ENCODE data around the gene MIPOL1.

Gene MIPOL1

GRCh38 chr14:37588667-37588955, 390.9 kb downstream of the MIPOL1 start:
- no peak for TF ChIP-seq CTCF (conservative IDR thresholded peaks at IDR 0.05; ENCODE audit: control insufficient read depth, insufficient read depth, low read depth, low read length)
- H3K4me3 ChIP-seq (ENCODE audit: control insufficient read depth, low read depth, low read length): no peak overlapping the region
- no peak for DNase-seq (ENCODE audit: low read depth)

GRCh38 chr14:37588956-37589714, 391.4 kb downstream of the MIPOL1 start:
- TF ChIP-seq CTCF (conservative IDR thresholded peaks at IDR 0.05; ENCODE audit: control insufficient read depth, insufficient read depth, low read depth, low read length): no peak
- no peak for DNase-seq (ENCODE audit: low read depth)

GRCh38 chr14:37589715-37590427, 392.1 kb downstream of the MIPOL1 start:
- TF ChIP-seq CTCF (conservative IDR thresholded peaks at IDR 0.05; ENCODE audit: control insufficient read depth, insufficient read depth, low read depth, low read length): no peak
- no peak for DNase-seq (ENCODE audit: low read depth)
- no peak overlapping the region for H3K4me3 ChIP-seq (ENCODE audit: control insufficient read depth, low read depth, low read length)

More at GRCh38 chr14:37588956-37589714, 391.4 kb downstream of the MIPOL1 start:
- H3K4me3 ChIP-seq (ENCODE audit: control insufficient read depth, low read depth, low read length): no peak overlapping the region

GRCh38 chr14:37590428-37591139, 392.8 kb downstream of the MIPOL1 start:
- no peak overlapping the region for H3K4me3 ChIP-seq (ENCODE audit: control insufficient read depth, low read depth, low read length)
- DNase-seq (ENCODE audit: low read depth): no peak
- no peak for TF ChIP-seq CTCF (conservative IDR thresholded peaks at IDR 0.05; ENCODE audit: control insufficient read depth, insufficient read depth, low read depth, low read length)

GRCh38 chr14:37591311-37591940, 393.7 kb downstream of the MIPOL1 start:
- no peak for DNase-seq (ENCODE audit: low read depth)
- H3K4me3 ChIP-seq (ENCODE audit: control insufficient read depth, low read depth, low read length): no peak overlapping the region

More at GRCh38 chr14:37591311-37591940, 393.7 kb downstream of the MIPOL1 start:
- TF ChIP-seq CTCF (conservative IDR thresholded peaks at IDR 0.05; ENCODE audit: control insufficient read depth, insufficient read depth, low read depth, low read length): no peak

Measured in fibroblast of mammary gland (primary cell).